HCT116 (cell line): ENCODE data around the gene CCDC82. TPM values are rescaled to one million over a fixed set of nuclear protein-coding genes. Genes with fewer than 3 reads are reported as not detected.

Experiments used
- ATAC-seq: fragments of 200-7000 bp; cut with Tn5 transposase; 2 replicates; pipeline ENCODE4 v1.9.1; 2020; ENCODE audit warnings: mild to moderate bottlenecking, moderate library complexity
- BruUV-seq: library from RNA; stranded (reverse); fragments of 400-500 nt; replicated peaks from 2 replicates; lab custom pipeline; 2021; lab: Mats Ljungman, UMichigan
- CTCF ChIA-PET: fragments of 300-600 bp; sonication (Branson Sonifier 250); formaldehyde crosslinking; loops from one replicate; lab custom pipeline; 2021; ENCODE audit warnings: antibody characterized with exemption; lab: Charles Lee
- POLR2A ChIA-PET: fragments of 300-600, 350-600 bp; sonication (Branson Sonifier 250); formaldehyde crosslinking; loops from one replicate; lab custom pipeline; 2021; ENCODE audit warnings: antibody characterized with exemption; lab: Charles Lee
- RAD21 ChIA-PET, 2 experiments: fragments of 300-600 bp; sonication (Branson Sonifier 250); formaldehyde crosslinking; loops; one replicate each; lab custom pipeline; 2023; ENCODE audit warnings: low total read pairs in 2 of 2; ENCODE audit not compliant: uncharacterized antibody in 2 of 2, unreplicated experiment in 2 of 2, low non-redundant PET in 1 of 2; lab: Charles Lee
- DNase-seq: peaks from one replicate; pipeline ENCODE4 v3.0.0-alpha.2; 2010; ENCODE audit warnings: low read depth, low spot score
- H2AFZ ChIP-seq: fragments of 200-600 bp; shearing (Covaris generic), sonication (generic); 2 replicates; pipeline ENCODE4 v1.6.1; 2017; ENCODE audit warnings: low read depth, mixed run types, mixed read lengths, antibody characterized with exemption, low read length; ENCODE audit not compliant: poor library complexity, severe bottlenecking
- H3K27ac ChIP-seq: 2 replicates; pipeline ENCODE4 v1.5.1; 2012; ENCODE audit warnings: low read depth, low read length
- H3K27me3 ChIP-seq: fragments of 200-600 bp; sonication (generic); 2 replicates; pipeline ENCODE4 v1.6.1; 2016; ENCODE audit warnings: mixed run types, low read length, mixed read lengths; ENCODE audit not compliant: insufficient read depth
- H3K36me3 ChIP-seq, 2 experiments: fragments of 200-500 bp in 1 of 2; fragments of 200-600 bp in 1 of 2; sonication (Bioruptor generic) in 1 of 2; sonication (generic) in 1 of 2; 2 replicates each; pipeline versions ENCODE4 v1.5.1 to v1.6.1; 2014 to 2016; ENCODE audit warnings: low read length in 2 of 2, inconsistent platforms in 1 of 2, mixed read lengths in 1 of 2, mixed run types in 1 of 2; ENCODE audit not compliant: insufficient read depth in 2 of 2, control insufficient read depth in 1 of 2
- H3K4me1 ChIP-seq, 2 experiments: fragments of 200-600 bp in 1 of 2; sonication (generic) in 1 of 2; 2 replicates each; pipeline versions ENCODE4 v1.5.1 to v1.6.1; 2012 to 2017; ENCODE audit warnings: low read length in 2 of 2, inconsistent platforms in 1 of 2, mild to moderate bottlenecking in 1 of 2, mixed read lengths in 1 of 2, mixed run types in 1 of 2, moderate library complexity in 1 of 2; ENCODE audit not compliant: insufficient read depth in 2 of 2, control insufficient read depth in 1 of 2
- H3K4me2 ChIP-seq: fragments of 200-600 bp; sonication (generic); 2 replicates; pipeline ENCODE4 v1.6.1; 2017; ENCODE audit warnings: mixed run types, low read length, mixed read lengths
- H3K4me3 ChIP-seq, 2 experiments: fragments of 200-600 bp in 1 of 2; sonication (generic) in 1 of 2; replicated peaks in 1 of 2; 2 replicates each; pipeline ENCODE4 v1.5.1; 2011 to 2016; ENCODE audit warnings: low read length in 2 of 2, control low read depth in 1 of 2, low read depth in 1 of 2, mild to moderate bottlenecking in 1 of 2, mixed read lengths in 1 of 2, mixed run types in 1 of 2
- H3K79me2 ChIP-seq: fragments of 200-600 bp; sonication (generic); 2 replicates; pipeline ENCODE4 v1.6.1; 2017; ENCODE audit warnings: mild to moderate bottlenecking, mixed run types, low read length, moderate library complexity, mixed read lengths; ENCODE audit not compliant: insufficient read depth
- H3K9ac ChIP-seq: fragments of 200-600 bp; sonication (generic); 2 replicates; pipeline ENCODE4 v1.6.1; 2016; ENCODE audit warnings: low read length, mixed read lengths
- H3K9me2 ChIP-seq: fragments of 200-600 bp; sonication (generic), shearing (Covaris generic); 2 replicates; pipeline ENCODE4 v1.6.1; 2017; ENCODE audit warnings: mixed run types, mild to moderate bottlenecking, moderate library complexity; ENCODE audit not compliant: insufficient read depth
- H3K9me3 ChIP-seq, 2 experiments: fragments of 200-500 bp in 1 of 2; fragments of 200-600 bp in 1 of 2; sonication (Bioruptor generic) in 1 of 2; sonication (generic) in 1 of 2; 2 replicates each; pipeline ENCODE4 v1.6.1; 2014 to 2017; ENCODE audit warnings: low read length in 2 of 2, mixed read lengths in 2 of 2, inconsistent platforms in 1 of 2, low read depth in 1 of 2, mild to moderate bottlenecking in 1 of 2, mixed run types in 1 of 2, moderate library complexity in 1 of 2; ENCODE audit not compliant: control insufficient read depth in 1 of 2, insufficient read depth in 1 of 2
- H4K20me1 ChIP-seq: fragments of 200-600 bp; sonication (generic), shearing (Covaris generic); 2 replicates; pipeline ENCODE4 v1.6.1; 2017; ENCODE audit warnings: mixed run types, mild to moderate bottlenecking, moderate library complexity; ENCODE audit not compliant: insufficient read depth
- CEBPB ChIP-seq: IDR thresholded peaks from 2 replicates; pipeline ENCODE4 v1.6.1; 2012; ENCODE audit warnings: low read depth
- CTCF ChIP-seq, 3 experiments: fragments of 200-600 bp in 1 of 3; sonication (generic) in 1 of 3; IDR thresholded peaks in 2 of 3; conservative IDR thresholded peaks in 1 of 3; 2 replicates each; pipeline ENCODE4 v1.5.1; 2012 to 2017; ENCODE audit warnings: low read depth in 2 of 3, low read length in 2 of 3, antibody characterized with exemption in 1 of 3, borderline replicate concordance in 1 of 3, control low read depth in 1 of 3, mild to moderate bottlenecking in 1 of 3, mixed read lengths in 1 of 3, mixed run types in 1 of 3, moderate library complexity in 1 of 3; ENCODE audit not compliant: insufficient read depth in 1 of 3
- EGR1 ChIP-seq: IDR thresholded peaks from 2 replicates; pipeline ENCODE4 v1.6.1; 2012; ENCODE audit warnings: low read depth
- ELF1 ChIP-seq: IDR thresholded peaks from 2 replicates; pipeline ENCODE4 v1.6.1; 2012; ENCODE audit warnings: low read depth, borderline replicate concordance
- EZH2 ChIP-seq: fragments of 200-600 bp; sonication (generic); IDR thresholded peaks from 2 replicates; pipeline ENCODE4 v1.6.1; 2017; ENCODE audit warnings: antibody characterized with exemption, mixed run types
- FOSL1 ChIP-seq: IDR thresholded peaks from 2 replicates; pipeline ENCODE4 v1.6.1; 2012; ENCODE audit warnings: low read depth
- JUND ChIP-seq: IDR thresholded peaks from 2 replicates; pipeline ENCODE4 v1.6.1; 2012
- MAX ChIP-seq: IDR thresholded peaks from 2 replicates; pipeline ENCODE4 v1.6.1; 2012
- POLR2A ChIP-seq: IDR thresholded peaks from 2 replicates; pipeline ENCODE4 v1.7.0; 2011; ENCODE audit warnings: borderline replicate concordance; ENCODE audit not compliant: insufficient read depth, insufficient read length; ENCODE audit errors: extremely low read depth
- POLR2AphosphoS5 ChIP-seq: IDR thresholded peaks from 2 replicates; pipeline ENCODE4 v1.6.1; 2011; ENCODE audit warnings: mild to moderate bottlenecking, low read depth, low read length, moderate library complexity
- REST ChIP-seq: IDR thresholded peaks from 2 replicates; pipeline ENCODE4 v1.6.1; 2012; ENCODE audit warnings: low read depth
- SIN3A ChIP-seq: IDR thresholded peaks from 2 replicates; pipeline ENCODE4 v1.6.1; 2012; ENCODE audit warnings: low read depth
- SRF ChIP-seq: IDR thresholded peaks from 2 replicates; pipeline ENCODE4 v1.6.1; 2012; ENCODE audit warnings: low read depth
- TCF7L2 ChIP-seq: IDR thresholded peaks from 2 replicates; pipeline ENCODE4 v1.7.0; 2011; ENCODE audit warnings: borderline replicate concordance, inconsistent platforms; ENCODE audit not compliant: insufficient read depth, insufficient read length; ENCODE audit errors: extremely low read depth
- YY1 ChIP-seq: IDR thresholded peaks from 2 replicates; pipeline ENCODE4 v1.6.1; 2011; ENCODE audit warnings: low read length, low read depth, moderate library complexity, mild to moderate bottlenecking; ENCODE audit not compliant: insufficient replicate concordance; ENCODE audit errors: extremely low read depth
- ZNF274 ChIP-seq: fragments of 200-500 bp; sonication (Bioruptor generic); IDR thresholded peaks from 2 replicates; pipeline ENCODE4 v1.6.1; 2014; ENCODE audit warnings: mild to moderate bottlenecking, low read depth, low read length, inconsistent platforms
- intact Hi-C: fragments of 100-400 bp; cut with micrococcal nuclease; formaldehyde crosslinking; loops from 2 replicates; pipeline ENCODE4 v1.10.0; 2022
- total RNA-seq: library from RNA; stranded (reverse); gene quantifications from one replicate; pipeline ENCODE4 v1.2.1, GENCODE V29; 2021; ENCODE audit not compliant: unreplicated experiment

The CCDC82 gene
- total RNA-seq, 1 experiment from 2014 or later, result 11.2 TPM

GRCh38 chr11:96329419-96329818 lies 60.3 kb downstream of the CCDC82 start:
- Histone ChIP-seq H3K4me3 (no peak overlapping the region), H3K27me3 (no peaks in the 10 kb centered on the region), H2AFZ (no peak overlapping the region), H3K36me3 (no peaks in the 10 kb centered on the region), H3K79me2 (no peaks in the 10 kb centered on the region), H3K4me1 (peaks cover 17 to 38% of the 10 kb centered on the region in 2 experiments), H3K4me2 (no peak overlapping the region), H3K9me2 (no peaks in the 10 kb centered on the region), H3K27ac (no peak overlapping the region), H3K9me3 (no peaks in the 10 kb centered on the region), H4K20me1 (no peaks in the 10 kb centered on the region), H3K9ac (no peak overlapping the region)
- ChIA-PET POLR2A (interaction anchor here (1.1 kb wide), 1 partner anchor 14 kb away, joined by 3 read pairs; the partner anchor contains the start of gene MAML2), CTCF (interaction anchor here (1.7 kb wide), 1 partner anchor 14 kb away, joined by 4 read pairs; the partner anchor contains the start of gene MAML2), RAD21 (no interaction called here)
- BruUV-seq, result no TSS peak
- no peak for DNase-seq
- no peak for ATAC-seq
- intact Hi-C loops, result no loop called here
- TF ChIP-seq ZNF274, result no peak
- TF ChIP-seq CTCF (IDR thresholded peaks at IDR 0.05 in 2 of 3, conservative IDR thresholded peaks at IDR 0.05 in 1 of 3; ENCODE audit: borderline replicate concordance in 1 of 3, insufficient read depth in 1 of 3, low read depth in 2 of 3, low read length in 2 of 3), result no peak
- no peak for TF ChIP-seq YY1
- TF ChIP-seq FOSL1, result no peak
- no peak for TF ChIP-seq SRF
- TF ChIP-seq REST, result no peak
- TF ChIP-seq POLR2AphosphoS5, result no peak
- no peak for TF ChIP-seq TCF7L2
- no peak for TF ChIP-seq JUND
- TF ChIP-seq EGR1, result no peak
- TF ChIP-seq ELF1, result no peak
- no peak for TF ChIP-seq EZH2
- TF ChIP-seq MAX, result no peak
- TF ChIP-seq SIN3A, result no peak
- TF ChIP-seq CEBPB, result no peak
- TF ChIP-seq POLR2A, result no peak
